CD4-positive, alpha-beta T cell (primary cell): ENCODE results near the gene CNTRL. TPM values are rescaled to one million over a fixed set of nuclear protein-coding genes. Genes with fewer than 3 reads are reported as not detected.
"Not testable (repeated sequence)": the region's sequence is repeated elsewhere in the genome, so short reads cannot be mapped to it uniquely, and the experiment has no call there.

ENCODE experiments used
- ATAC-seq: fragments of 200-7000 bp; cut with Tn5 transposase; one replicate; pipeline ENCODE4 v1.10.0; 2022; ENCODE audit warnings: mild to moderate bottlenecking; ENCODE audit not compliant: poor library complexity
- CTCF ChIA-PET: fragments of 350-600 bp; sonication (Branson Sonifier 250); formaldehyde crosslinking; loops from one replicate; lab custom pipeline; 2021; ENCODE audit warnings: antibody characterized with exemption, inconsistent platforms; lab: Charles Lee
- POLR2A ChIA-PET: fragments of 350-600 bp; sonication (Branson Sonifier 250); formaldehyde crosslinking; loops from one replicate; lab custom pipeline; 2021; ENCODE audit warnings: antibody characterized with exemption, inconsistent platforms; lab: Charles Lee
- DNase-seq, 14 experiments: peaks; one replicate each; pipeline ENCODE4 v3.0.0-alpha.2; 2013 to 2020; ENCODE audit warnings: mixed read lengths in 2 of 14
- H3K27ac ChIP-seq, 2 donors: one replicate each; pipeline versions ENCODE4 v1.5.1 to v1.7.0; 2013; ENCODE audit warnings: low read length in 2 of 2, low read depth in 1 of 2, mild to moderate bottlenecking in 1 of 2
- H3K27me3 ChIP-seq, 2 experiments: 1 replicate in 1 of 2; 2 replicates in 1 of 2; pipeline versions ENCODE4 v1.6.1 to v1.7.0; 2013; ENCODE audit warnings: low read length in 2 of 2, control low read depth in 1 of 2, mild to moderate bottlenecking in 1 of 2, moderate library complexity in 1 of 2; ENCODE audit not compliant: insufficient read depth in 2 of 2, control insufficient read depth in 1 of 2
- H3K36me3 ChIP-seq: one replicate; pipeline ENCODE4 v1.6.1; 2013; ENCODE audit warnings: low read length, control low read depth; ENCODE audit not compliant: insufficient read depth
- H3K4me1 ChIP-seq: one replicate; pipeline ENCODE4 v1.6.1; 2013; ENCODE audit warnings: low read length, control low read depth; ENCODE audit not compliant: insufficient read depth
- H3K4me3 ChIP-seq: one replicate; pipeline ENCODE4 v1.5.1; 2013; ENCODE audit warnings: mild to moderate bottlenecking, low read length, moderate library complexity
- H3K9me3 ChIP-seq, 2 experiments: 1 replicate in 1 of 2; 2 replicates in 1 of 2; pipeline versions ENCODE4 v1.6.1 to v1.7.0; 2013; ENCODE audit warnings: low read length in 2 of 2, mild to moderate bottlenecking in 2 of 2, control low read depth in 1 of 2, moderate library complexity in 1 of 2; ENCODE audit not compliant: control insufficient read depth in 1 of 2, insufficient read depth in 1 of 2
- H3K27ac Mint-ChIP-seq: one replicate; pipeline ENCODE4 v1.8.0; 2020; ENCODE audit warnings: mixed read lengths
- H3K27me3 Mint-ChIP-seq: one replicate; pipeline ENCODE4 v1.8.0; 2021; ENCODE audit warnings: mixed read lengths
- H3K36me3 Mint-ChIP-seq: one replicate; pipeline ENCODE4 v1.8.0; 2021; ENCODE audit warnings: low read depth, mixed read lengths
- H3K4me1 Mint-ChIP-seq: one replicate; pipeline ENCODE4 v1.8.0; 2021; ENCODE audit warnings: low read depth, mixed read lengths
- H3K4me3 Mint-ChIP-seq: one replicate; pipeline ENCODE4 v1.8.0; 2020; ENCODE audit warnings: mild to moderate bottlenecking, mixed read lengths
- H3K9me3 Mint-ChIP-seq: one replicate; pipeline ENCODE4 v1.8.0; 2020; ENCODE audit warnings: mixed read lengths
- intact Hi-C, 2 experiments: fragments of 100-400 bp; cut with DNase I in 1 of 2; cut with micrococcal nuclease in 1 of 2; formaldehyde crosslinking; loops; one replicate each; pipeline versions ENCODE4 v1.15.1 to v1.9.0; 2023 to 2025; cut with DNase I, micrococcal nuclease
- total RNA-seq, 174 experiments: library from RNA in 2 of 174; stranded (reverse) in 2 of 174; gene quantifications; one replicate each; pipeline ENCODE4 v1.2.3 and lab custom pipeline; 2021 to 2026
- TF ChIP-seq, protein P1 (sequence below): fragments of 200-600 bp; IDR thresholded peaks from one replicate; pipeline ENCODE4 v1.8.0; 2022; ENCODE audit warnings: antibody characterized with exemption, mild to moderate bottlenecking

Gene CNTRL
- total RNA-seq, 2 experiments from 2014 or later: 35.1 to 38.1 TPM

DNA sequence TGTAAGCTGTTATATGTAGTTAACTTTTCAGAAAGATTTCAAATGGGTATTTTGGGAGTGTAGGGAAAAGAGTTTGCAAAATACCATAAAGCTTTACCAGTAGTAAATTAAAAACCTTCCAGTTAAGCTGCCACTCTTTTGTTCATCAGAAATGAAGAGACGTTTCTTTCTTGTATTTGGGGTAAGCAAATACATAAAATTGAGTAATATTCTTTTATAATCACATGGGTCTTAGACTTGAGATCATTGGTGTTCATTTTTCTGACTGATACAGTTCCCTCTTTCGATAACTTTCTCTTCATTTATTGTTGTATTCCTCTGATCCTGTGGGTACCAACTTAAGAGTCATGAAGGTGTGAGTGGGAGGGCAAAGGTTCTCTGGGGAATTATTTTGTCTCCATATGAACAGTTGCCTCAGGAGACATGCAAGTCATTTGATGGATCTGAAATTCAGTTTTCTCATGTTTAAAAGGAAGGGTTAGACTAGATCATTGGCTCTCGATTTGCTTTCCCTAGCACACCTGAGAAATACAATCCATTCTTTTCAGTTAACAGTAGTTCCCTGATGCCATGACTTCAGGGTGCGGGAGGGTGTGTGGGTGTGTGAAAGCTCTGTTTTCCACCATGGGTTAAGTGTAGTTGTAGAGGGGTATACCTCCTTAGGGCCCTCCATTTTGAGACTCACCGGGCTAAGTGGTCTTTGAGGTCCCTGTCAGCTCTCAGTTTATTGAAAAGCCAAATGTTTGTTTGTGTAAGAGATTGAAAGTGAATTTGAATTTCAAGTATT lies 47.7 kb downstream of the CNTRL start:
- Histone ChIP-seq H3K4me3 (peak overlapping the region; percentile 59), H3K4me1 (peaks cover 25% of the 10 kb centered on the region), H3K9me3 (no peaks in the 10 kb centered on the region), H3K27ac (peak overlapping the region; percentile 43 to 72), H3K36me3 (peaks cover 38% of the 10 kb centered on the region), H3K27me3 (no peaks in the 10 kb centered on the region)
- peak overlapping the region; percentile 83 for H3K4me3 Mint-ChIP-seq
- CTCF ChIA-PET: interaction anchor here (1.2 to 3.0 kb wide), 11 partner anchors 10 to 276 kb away, joined by 3 to 17 read pairs (median 7); partner anchors contain the start of gene RAB14
- DNase-seq (peak in 2 of 14 experiments; percentile 21), ATAC-seq (no peak)
- POLR2A ChIA-PET: interaction anchor here (0.6 to 5.6 kb wide), 26 partner anchors 8 to 408 kb away, joined by 3 to 119 read pairs (median 7); partner anchors contain the start of genes CNTRL, MEGF9 and RAB14
- H3K27me3 Mint-ChIP-seq: no peaks in the 10 kb centered on the region
- H3K27ac Mint-ChIP-seq: peak overlapping the region; percentile 88
- no peaks in the 10 kb centered on the region for H3K9me3 Mint-ChIP-seq
- intact Hi-C loops: loop anchor here (2.0 to 5.0 kb wide), 4 partner anchors 46 to 280 kb away; partner anchors contain the start of genes PSMD5 (in 2 of the 2) and RAB14 (in 2 of the 2)
- peaks cover 60% of the 10 kb centered on the region for H3K4me1 Mint-ChIP-seq
- TF ChIP-seq, protein P1, sequence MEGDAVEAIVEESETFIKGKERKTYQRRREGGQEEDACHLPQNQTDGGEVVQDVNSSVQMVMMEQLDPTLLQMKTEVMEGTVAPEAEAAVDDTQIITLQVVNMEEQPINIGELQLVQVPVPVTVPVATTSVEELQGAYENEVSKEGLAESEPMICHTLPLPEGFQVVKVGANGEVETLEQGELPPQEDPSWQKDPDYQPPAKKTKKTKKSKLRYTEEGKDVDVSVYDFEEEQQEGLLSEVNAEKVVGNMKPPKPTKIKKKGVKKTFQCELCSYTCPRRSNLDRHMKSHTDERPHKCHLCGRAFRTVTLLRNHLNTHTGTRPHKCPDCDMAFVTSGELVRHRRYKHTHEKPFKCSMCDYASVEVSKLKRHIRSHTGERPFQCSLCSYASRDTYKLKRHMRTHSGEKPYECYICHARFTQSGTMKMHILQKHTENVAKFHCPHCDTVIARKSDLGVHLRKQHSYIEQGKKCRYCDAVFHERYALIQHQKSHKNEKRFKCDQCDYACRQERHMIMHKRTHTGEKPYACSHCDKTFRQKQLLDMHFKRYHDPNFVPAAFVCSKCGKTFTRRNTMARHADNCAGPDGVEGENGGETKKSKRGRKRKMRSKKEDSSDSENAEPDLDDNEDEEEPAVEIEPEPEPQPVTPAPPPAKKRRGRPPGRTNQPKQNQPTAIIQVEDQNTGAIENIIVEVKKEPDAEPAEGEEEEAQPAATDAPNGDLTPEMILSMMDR: no peak
- peaks cover 54% of the 10 kb centered on the region for H3K36me3 Mint-ChIP-seq

DNA sequence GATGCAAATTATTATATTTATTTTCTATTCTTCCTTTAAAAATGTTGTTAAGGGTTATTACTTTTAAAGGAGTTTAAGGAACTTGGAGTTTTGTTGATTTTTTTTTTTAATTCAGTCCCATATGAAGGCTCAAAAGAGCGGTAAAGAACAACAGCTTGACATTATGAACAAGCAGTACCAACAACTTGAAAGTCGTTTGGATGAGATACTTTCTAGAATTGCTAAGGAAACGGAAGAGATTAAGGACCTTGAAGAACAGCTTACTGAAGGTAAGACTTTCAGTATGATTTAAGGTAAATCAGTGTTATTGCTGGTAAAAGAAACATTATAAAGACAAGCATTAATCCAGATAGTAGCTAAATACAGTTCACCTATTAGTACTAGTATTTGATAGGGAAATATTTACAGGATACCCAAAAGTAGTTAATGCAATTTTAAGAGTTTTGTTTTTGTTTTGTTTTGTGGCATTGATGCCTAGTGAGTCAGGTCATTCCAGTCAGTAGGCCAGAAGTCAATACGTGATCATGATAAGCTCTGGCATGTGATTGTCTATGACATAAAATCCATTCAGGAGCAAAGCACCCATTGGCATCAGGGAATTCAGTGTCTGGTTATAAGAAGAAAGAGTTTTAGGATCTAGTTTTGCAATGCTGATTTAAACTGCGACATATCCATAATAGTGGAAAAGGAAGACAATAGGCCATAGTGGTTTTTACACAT lies 49.2 kb downstream of the CNTRL start:
- no peaks in the 10 kb centered on the region for H3K9me3 Mint-ChIP-seq
- H3K27ac Mint-ChIP-seq: peak overlapping the region; percentile 88
- CTCF ChIA-PET: interaction anchor here (0.9 to 1.2 kb wide), 2 partner anchors 9 to 45 kb away, joined by 3 read pairs; no protein-coding TSS in a partner anchor
- intact Hi-C loops: loop anchor here (2.0 to 5.0 kb wide), 4 partner anchors 45 to 282 kb away; partner anchors contain the start of genes PSMD5 (in 2 of the 2) and RAB14 (in 2 of the 2)
- peaks cover 68% of the 10 kb centered on the region for H3K4me1 Mint-ChIP-seq
- H3K36me3 Mint-ChIP-seq: peaks cover 64% of the 10 kb centered on the region
- peak overlapping the region in 1 of 2 donors; percentile 9 for H3K27ac ChIP-seq
- H3K27me3 ChIP-seq: no peaks in the 10 kb centered on the region
- H3K9me3 ChIP-seq: no peaks in the 10 kb centered on the region
- no peak for ATAC-seq
- POLR2A ChIA-PET: interaction anchor here (0.6 to 5.6 kb wide), 6 partner anchors 7 to 78 kb away, joined by 3 to 119 read pairs (median 4); partner anchors contain the start of gene RAB14
- no peaks in the 10 kb centered on the region for H3K27me3 Mint-ChIP-seq
- peaks cover 25% of the 10 kb centered on the region for H3K4me1 ChIP-seq
- TF ChIP-seq, protein P1: no peak
- DNase-seq: no peak
- H3K4me3 Mint-ChIP-seq: peak overlapping the region; percentile 79
- no peak overlapping the region for H3K4me3 ChIP-seq
- H3K36me3 ChIP-seq: peaks cover 31% of the 10 kb centered on the region

GRCh38 chr9:121125590-121125989 lies 50.8 kb downstream of the CNTRL start:
- Mint-ChIP-seq H3K4me1 (peaks cover 79% of the 10 kb centered on the region), H3K27me3 (no peaks in the 10 kb centered on the region), H3K9me3 (peaks cover 4% of the 10 kb centered on the region), H3K27ac (peak overlapping the region; percentile 45), H3K4me3 (peak overlapping the region; percentile 23), H3K36me3 (peaks cover 80% of the 10 kb centered on the region)
- TF ChIP-seq, protein P1: no peak
- peaks cover 33% of the 10 kb centered on the region for H3K36me3 ChIP-seq
- peaks cover 25% of the 10 kb centered on the region for H3K4me1 ChIP-seq
- H3K27ac ChIP-seq: no peak overlapping the region
- POLR2A ChIA-PET: no interaction called here
- CTCF ChIA-PET: interaction anchor here (0.8 kb wide), 1 partner anchor 18 kb away, joined by 3 read pairs; no protein-coding TSS in a partner anchor
- intact Hi-C loops: no loop called here
- no peak overlapping the region for H3K4me3 ChIP-seq
- H3K27me3 ChIP-seq: no peaks in the 10 kb centered on the region
- ATAC-seq: no peak
- H3K9me3 ChIP-seq: no peaks in the 10 kb centered on the region
- no peak for DNase-seq

DNA sequence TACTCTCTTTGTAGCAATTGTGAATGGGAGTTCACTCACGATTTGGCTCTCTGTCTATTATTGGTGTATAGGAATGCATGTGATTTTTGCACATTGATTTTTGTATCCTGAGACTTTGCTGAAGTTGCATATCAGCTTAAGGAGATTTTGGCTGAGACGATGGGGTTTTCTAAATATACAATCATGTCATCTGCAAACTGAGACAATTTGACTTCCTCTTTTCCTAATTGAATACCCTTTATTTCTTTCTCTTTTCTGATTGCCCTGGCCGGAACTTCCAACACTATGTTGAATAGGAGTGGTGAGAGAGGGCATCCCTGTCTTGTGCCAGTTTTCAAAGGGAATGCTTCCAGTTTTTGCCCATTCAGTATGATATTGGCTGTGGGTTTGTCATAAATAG lies 54.6 kb downstream of the CNTRL start:
- H3K4me3 Mint-ChIP-seq: peak overlapping the region; percentile 20
- CTCF ChIA-PET: interaction anchor here (1.4 kb wide), 1 partner anchor 8 kb away, joined by 3 read pairs; no protein-coding TSS in a partner anchor
- Histone ChIP-seq H3K4me1 (peaks cover 25% of the 10 kb centered on the region), H3K36me3 (peaks cover 32% of the 10 kb centered on the region)
- H3K4me1 Mint-ChIP-seq: peaks cover 85% of the 10 kb centered on the region
- H3K27ac ChIP-seq, POLR2A ChIA-PET, H3K9me3 ChIP-seq, H3K4me3 ChIP-seq, ATAC-seq, DNase-seq, H3K9me3 Mint-ChIP-seq, H3K27me3 ChIP-seq, H3K27me3 Mint-ChIP-seq, intact Hi-C loops: not testable (repeated sequence)
- H3K36me3 Mint-ChIP-seq: peaks cover 95% of the 10 kb centered on the region
- peak overlapping the region; percentile 94 for H3K27ac Mint-ChIP-seq
